Natural killer cell (primary cell): ENCODE data around the gene ALG13. TPM values are rescaled to one million over a fixed set of nuclear protein-coding genes. Genes with fewer than 3 reads are reported as not detected.

ENCODE experiments used
- ATAC-seq, 3 donors: fragments of 150-1000 bp in 2 of 3; fragments of 200-7000 bp in 1 of 3; cut with Tn5 transposase; 1 replicate in 1 of 3; 2 replicates in 2 of 3; pipeline ENCODE4 v1.10.0; 2021; ENCODE audit warnings: mild to moderate bottlenecking in 2 of 3, moderate library complexity in 2 of 3
- DNase-seq, 2 donors: peaks; one replicate each; pipeline versions ENCODE4 v3.0.0 to v3.0.0-alpha.2; 2013 to 2021; ENCODE audit warnings: mixed read lengths in 1 of 2
- H3K27ac ChIP-seq: one replicate; pipeline ENCODE4 v1.5.1; 2013; ENCODE audit warnings: mild to moderate bottlenecking, low read length
- H3K27me3 ChIP-seq: one replicate; pipeline ENCODE4 v1.6.1; 2013; ENCODE audit warnings: low read length; ENCODE audit not compliant: control insufficient read depth, insufficient read depth
- H3K36me3 ChIP-seq: one replicate; pipeline ENCODE4 v1.6.1; 2013; ENCODE audit warnings: low read length; ENCODE audit not compliant: control insufficient read depth, insufficient read depth
- H3K4me1 ChIP-seq: one replicate; pipeline ENCODE4 v1.6.1; 2013; ENCODE audit warnings: low read length; ENCODE audit not compliant: control insufficient read depth, insufficient read depth
- H3K4me3 ChIP-seq: one replicate; pipeline ENCODE4 v1.5.1; 2013; ENCODE audit warnings: low read length
- H3K9me3 ChIP-seq: one replicate; pipeline ENCODE4 v1.6.1; 2013; ENCODE audit warnings: low read length; ENCODE audit not compliant: control insufficient read depth, insufficient read depth
- H3K27ac Mint-ChIP-seq, 2 donors: one replicate each; pipeline ENCODE4 v1.8.0; 2022; ENCODE audit warnings: mild to moderate bottlenecking in 2 of 2, mixed read lengths in 2 of 2, moderate library complexity in 1 of 2
- H3K27me3 Mint-ChIP-seq, 2 donors: one replicate each; pipeline ENCODE4 v1.8.0; 2022; ENCODE audit warnings: low read depth in 2 of 2, mixed read lengths in 2 of 2
- H3K36me3 Mint-ChIP-seq: one replicate; pipeline ENCODE4 v1.8.0; 2022; ENCODE audit warnings: mixed read lengths
- H3K4me1 Mint-ChIP-seq, 2 donors: one replicate each; pipeline ENCODE4 v1.8.0; 2022; ENCODE audit warnings: mixed read lengths in 2 of 2
- H3K4me3 Mint-ChIP-seq: one replicate; pipeline ENCODE4 v1.8.0; 2022; ENCODE audit warnings: mild to moderate bottlenecking, moderate library complexity, mixed read lengths
- H3K9me3 Mint-ChIP-seq, 2 donors: one replicate each; pipeline ENCODE4 v1.8.0; 2022; ENCODE audit warnings: mixed read lengths in 2 of 2
- WGBS: methylation state at CpG from one replicate; pipeline ENCODE4 v1.1.7; 2013; ENCODE audit warnings: missing lambda C conversion rate; ENCODE audit not compliant: insufficient coverage; 5-methylcytosine and 5-hydroxymethylcytosine counted together
- intact Hi-C: fragments of 100-400 bp; cut with micrococcal nuclease; formaldehyde crosslinking; loops from one replicate; pipeline ENCODE4 v1.14.2; 2022
- total RNA-seq, 4 donors: library from RNA; stranded (reverse); fragments of 120-200 nt in 1 of 4; gene quantifications; one replicate each; pipeline versions ENCODE4 v1.2.3 to v1.2.4, GENCODE V29; 2013 to 2022
- TF ChIP-seq, protein P1 (sequence below): fragments of 200-600 bp; IDR thresholded peaks from one replicate; pipeline ENCODE4 v1.8.0; 2022; ENCODE audit warnings: antibody characterized with exemption

The ALG13 gene
- total RNA-seq, 3 donors from 2014 or later (not counting 1 experiment from before 2014, with no cell fraction given), result 57.3 to 120 (median 97.2) TPM

- H3K36me3 ChIP-seq, result peaks cover 52% of the 10 kb centered on the region
- Mint-ChIP-seq H3K36me3 (peaks cover 8% of the 10 kb centered on the region), H3K27ac (no peak overlapping the region), H3K4me3 (no peak overlapping the region), H3K27me3 (no peaks in the 10 kb centered on the region), H3K4me1 (no peaks in the 10 kb centered on the region), H3K9me3 (no peaks in the 10 kb centered on the region)
- H3K4me3 ChIP-seq, result no peak overlapping the region
- 97% methylated on average over 3 of the region's 3 CpGs for WGBS
- intact Hi-C loops, result no loop called here
- no peaks in the 10 kb centered on the region for H3K4me1 ChIP-seq
- no peak for DNase-seq
- H3K27me3 ChIP-seq, result no peaks in the 10 kb centered on the region
- H3K27ac ChIP-seq, result no peak overlapping the region
- H3K9me3 ChIP-seq, result no peaks in the 10 kb centered on the region
- TF ChIP-seq, protein P1, sequence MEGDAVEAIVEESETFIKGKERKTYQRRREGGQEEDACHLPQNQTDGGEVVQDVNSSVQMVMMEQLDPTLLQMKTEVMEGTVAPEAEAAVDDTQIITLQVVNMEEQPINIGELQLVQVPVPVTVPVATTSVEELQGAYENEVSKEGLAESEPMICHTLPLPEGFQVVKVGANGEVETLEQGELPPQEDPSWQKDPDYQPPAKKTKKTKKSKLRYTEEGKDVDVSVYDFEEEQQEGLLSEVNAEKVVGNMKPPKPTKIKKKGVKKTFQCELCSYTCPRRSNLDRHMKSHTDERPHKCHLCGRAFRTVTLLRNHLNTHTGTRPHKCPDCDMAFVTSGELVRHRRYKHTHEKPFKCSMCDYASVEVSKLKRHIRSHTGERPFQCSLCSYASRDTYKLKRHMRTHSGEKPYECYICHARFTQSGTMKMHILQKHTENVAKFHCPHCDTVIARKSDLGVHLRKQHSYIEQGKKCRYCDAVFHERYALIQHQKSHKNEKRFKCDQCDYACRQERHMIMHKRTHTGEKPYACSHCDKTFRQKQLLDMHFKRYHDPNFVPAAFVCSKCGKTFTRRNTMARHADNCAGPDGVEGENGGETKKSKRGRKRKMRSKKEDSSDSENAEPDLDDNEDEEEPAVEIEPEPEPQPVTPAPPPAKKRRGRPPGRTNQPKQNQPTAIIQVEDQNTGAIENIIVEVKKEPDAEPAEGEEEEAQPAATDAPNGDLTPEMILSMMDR, result no peak
- ATAC-seq, result no peak
Measured at GRCh38 chrX:111736571-111736970, 55.6 kb downstream of the ALG13 start.

- Histone ChIP-seq H3K27me3 (no peaks in the 10 kb centered on the region), H3K27ac (no peak overlapping the region), H3K9me3 (no peaks in the 10 kb centered on the region), H3K4me3 (no peak overlapping the region), H3K4me1 (no peaks in the 10 kb centered on the region), H3K36me3 (peaks cover 32% of the 10 kb centered on the region)
- no peak overlapping the region for H3K4me3 Mint-ChIP-seq
- H3K4me1 Mint-ChIP-seq, result no peaks in the 10 kb centered on the region
- H3K27me3 Mint-ChIP-seq, result no peaks in the 10 kb centered on the region
- intact Hi-C loops, result no loop called here
- peaks cover 8% of the 10 kb centered on the region for H3K36me3 Mint-ChIP-seq
- WGBS, result 100% methylated on average over 1 of the region's 2 CpGs
- TF ChIP-seq, protein P1, result no peak
- H3K27ac Mint-ChIP-seq, result no peak overlapping the region
- no peak for DNase-seq
- no peaks in the 10 kb centered on the region for H3K9me3 Mint-ChIP-seq
- no peak for ATAC-seq
Measured at GRCh38 chrX:111742018-111742417, 61.0 kb downstream of the ALG13 start.

GRCh38 chrX:111743316-111743715 is 62.3 kb downstream of the ALG13 start:
- no peak overlapping the region for H3K27ac Mint-ChIP-seq
- peaks cover 26% of the 10 kb centered on the region for H3K36me3 ChIP-seq

GRCh38 chrX:111756486-111756885 is 75.5 kb downstream of the ALG13 start:
- intact Hi-C loops, result no loop called here
- TF ChIP-seq, protein P1, result no peak
- Mint-ChIP-seq H3K27ac (no peak overlapping the region), H3K27me3 (no peaks in the 10 kb centered on the region), H3K4me1 (no peaks in the 10 kb centered on the region), H3K9me3 (peaks cover 0 to 3% of the 10 kb centered on the region in 2 donors), H3K36me3 (peaks cover 9% of the 10 kb centered on the region), H3K4me3 (no peak overlapping the region)
- no CpG with 5 or more reads among the region's 2 CpGs for WGBS
- no peak overlapping the region for H3K27ac ChIP-seq
- H3K36me3 ChIP-seq, result peaks cover 11% of the 10 kb centered on the region
- H3K4me1 ChIP-seq, result no peaks in the 10 kb centered on the region
- no peak for DNase-seq
- no peak overlapping the region for H3K4me3 ChIP-seq
- no peaks in the 10 kb centered on the region for H3K27me3 ChIP-seq
- H3K9me3 ChIP-seq, result no peaks in the 10 kb centered on the region
- ATAC-seq, result no peak

More at GRCh38 chrX:111743316-111743715, 62.3 kb downstream of the ALG13 start:
- H3K9me3 Mint-ChIP-seq, result no peaks in the 10 kb centered on the region
- Histone ChIP-seq H3K27ac (no peak overlapping the region), H3K4me3 (no peak overlapping the region), H3K27me3 (no peaks in the 10 kb centered on the region), H3K4me1 (no peaks in the 10 kb centered on the region), H3K9me3 (no peaks in the 10 kb centered on the region)
- H3K4me3 Mint-ChIP-seq, result no peak overlapping the region
- no CpG with 5 or more reads among the region's 2 CpGs for WGBS
- no peak for ATAC-seq
- H3K36me3 Mint-ChIP-seq, result no peaks in the 10 kb centered on the region
- H3K27me3 Mint-ChIP-seq, result no peaks in the 10 kb centered on the region
- no peak for DNase-seq
- no peaks in the 10 kb centered on the region for H3K4me1 Mint-ChIP-seq
- TF ChIP-seq, protein P1, result no peak
- intact Hi-C loops, result no loop called here
